Stimulated activated CD8-positive, alpha-beta memory T cell treated with anti-CD3 and anti-CD28 coated beads, Interleukin-2, amount 100 ng/mL, for 48 hours (primary cell): ENCODE data around the gene ACER3.
"Not testable (repeated sequence)": the region's sequence is repeated elsewhere in the genome, so short reads cannot be mapped to it uniquely, and the experiment has no call there.

Source experiments
- DNase-seq, 2 donors: peaks; one replicate each; pipeline ENCODE4 v3.0.0-alpha.2; 2020; ENCODE audit warnings: low read depth in 2 of 2

The ACER3 gene

GRCh38 chr11:77057938-77058474, 197.3 kb downstream of the ACER3 start:
- DNase-seq, result no peak

GRCh38 chr11:77058900-77059299, 198.2 kb downstream of the ACER3 start:
- no peak for DNase-seq

- no peak for DNase-seq
Observed at GRCh38 chr11:77059806-77060205, 199.1 kb downstream of the ACER3 start.

- DNase-seq, result no peak
Observed at GRCh38 chr11:77060234-77060633, 199.5 kb downstream of the ACER3 start.

GRCh38 chr11:77061258-77061657, 200.5 kb downstream of the ACER3 start:
- DNase-seq, result not testable (repeated sequence)

- no peak for DNase-seq
Observed at GRCh38 chr11:77062924-77063323, 202.2 kb downstream of the ACER3 start.

- no peak for DNase-seq
Observed at GRCh38 chr11:77063407-77063806, 202.7 kb downstream of the ACER3 start.

- no peak for DNase-seq
Observed at GRCh38 chr11:77063861-77064260, 203.1 kb downstream of the ACER3 start.

- no peak for DNase-seq
Observed at GRCh38 chr11:77064648-77065217, 204.0 kb downstream of the ACER3 start.

GRCh38 chr11:77065878-77066228, 205.1 kb downstream of the ACER3 start:
- no peak for DNase-seq

GRCh38 chr11:77066229-77067042, 205.7 kb downstream of the ACER3 start, which contains the start of gene CAPN5:
Gene CAPN5 (plus strand): TSS chr11:77066971. CDS start chr11:77084887, 17,916 bp downstream.
- peak; percentile 82 to 87 for DNase-seq

- no peak for DNase-seq
Observed at GRCh38 chr11:77067861-77068443, 207.2 kb downstream of the ACER3 start.

GRCh38 chr11:77068457-77069335, 208.0 kb downstream of the ACER3 start:
- no peak for DNase-seq

GRCh38 chr11:77069336-77069968, 208.7 kb downstream of the ACER3 start:
- no peak for DNase-seq

GRCh38 chr11:77069969-77070582, 209.4 kb downstream of the ACER3 start:
- DNase-seq, result no peak

- DNase-seq, result no peak
Observed at GRCh38 chr11:77071077-77071476, 210.4 kb downstream of the ACER3 start.

GRCh38 chr11:77071671-77072605, 211.2 kb downstream of the ACER3 start:
- DNase-seq, result no peak

GRCh38 chr11:77072851-77073327, 212.2 kb downstream of the ACER3 start:
- DNase-seq, result no peak

- no peak for DNase-seq
Observed at GRCh38 chr11:77073328-77074001, 212.7 kb downstream of the ACER3 start.
